Measurements from ENCODE around the gene KCNA3. TPM values are rescaled to one million over a fixed set of nuclear protein-coding genes. Genes with fewer than 3 reads are reported as not detected.

KCNA3 gene
- total and polyA plus RNA-seq, 9 of the 15 experiments (the other 6 are each of a cell fraction or from before 2014, with no cell fraction given) = not detected

- intact Hi-C loops (cut with micrococcal nuclease) (no loop called here), in situ Hi-C loops (cut with MboI) (no loop called here)
- H3K27me3 ChIP-seq (ENCODE audit: control insufficient read depth in 2 of 2, insufficient read depth in 2 of 2, low read length in 2 of 2) = peaks cover 2 to 29% of the 10 kb centered on the region in 2 experiments; a peak in 4 of 5 replicates
- no peaks in the 10 kb centered on the region for H3K4me1 ChIP-seq (replicated peaks in 1 of 2; ENCODE audit: control insufficient read depth in 2 of 2, insufficient read depth in 2 of 2, low read length in 2 of 2)
- ATAC-seq (no peak), DNase-seq (ENCODE audit: extremely low read depth in 1 of 4, low spot score in 3 of 4) (no peak), FAIRE-seq (no peak)
- BruUV-seq (replicated peaks) = no TSS peak
- H3K79me2 ChIP-seq (ENCODE audit: control insufficient read depth, insufficient read depth, low read length) = no peaks in the 10 kb centered on the region
- H3K9me1 ChIP-seq (ENCODE audit: control insufficient read depth, insufficient read depth, low read length) = no peaks in the 10 kb centered on the region
- no peak overlapping the region for H3K27ac ChIP-seq (ENCODE audit: extremely low read depth, low read depth, low read length)
- no peak overlapping the region for H3K9ac ChIP-seq (ENCODE audit: insufficient read depth in 1 of 2, low read depth in 2 of 2, low read length in 2 of 2)
- H4K20me1 ChIP-seq (replicated peaks; ENCODE audit: control insufficient read depth, insufficient read depth, low read length) = no peaks in the 10 kb centered on the region
- H2AFZ ChIP-seq (ENCODE audit: low read depth, low read length) = no peak overlapping the region
- ChIA-PET POLR2A (no interaction called here), CTCF (ENCODE audit: low intra/inter-chr PET ratio) (no interaction called here)
- H3K36me3 ChIP-seq (ENCODE audit: control insufficient read depth, insufficient read depth, low read length) = no peaks in the 10 kb centered on the region
- TF ChIP-seq NUFIP1 (IDR thresholded peaks at IDR 0.05; ENCODE audit: partially characterized antibody) = no peak
- H3K9me3 ChIP-seq (replicated peaks; ENCODE audit: control insufficient read depth, insufficient read depth, low read depth, low read length) = no peaks in the 10 kb centered on the region
- H3K4me3 ChIP-seq = no peak overlapping the region
- H3K4me2 ChIP-seq (ENCODE audit: insufficient read depth, low read length) = no peak overlapping the region
- WGBS (ENCODE audit: insufficient coverage, low coverage, missing lambda C conversion rate) = 0% methylated on average over 5 of the region's 5 CpGs
These were observed 48.1 kb upstream of the KCNA3 start for GRCh38 chr1:110722807-110723206.

DNA sequence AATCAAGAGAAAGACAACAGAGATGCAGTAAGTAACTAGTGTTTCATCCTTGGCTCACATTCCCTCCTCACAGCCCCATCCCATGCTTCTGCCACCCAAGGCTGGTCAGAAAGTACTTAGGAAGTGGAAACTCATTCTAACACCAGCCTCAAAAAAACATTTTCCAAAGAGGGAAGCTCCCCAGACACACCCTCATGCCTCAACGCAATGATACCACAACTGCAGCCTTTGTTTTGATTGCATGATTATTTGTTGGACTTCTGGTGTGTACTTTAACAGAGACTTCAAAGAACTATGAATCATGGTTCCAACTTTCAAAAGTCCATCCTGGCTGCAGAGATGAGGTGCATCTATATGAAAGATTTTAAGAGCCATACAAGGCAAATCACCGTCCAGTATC lies 45.2 kb upstream of the KCNA3 start:
- Histone ChIP-seq H3K4me1 (replicated peaks in 1 of 2; ENCODE audit: control insufficient read depth in 2 of 2, insufficient read depth in 2 of 2, low read length in 2 of 2) (no peaks in the 10 kb centered on the region; a peak in 1 of 5 replicates), H3K36me3 (ENCODE audit: control insufficient read depth, insufficient read depth, low read length) (no peaks in the 10 kb centered on the region), H3K9ac (ENCODE audit: insufficient read depth in 1 of 2, low read depth in 2 of 2, low read length in 2 of 2) (no peak overlapping the region), H3K9me3 (replicated peaks; ENCODE audit: control insufficient read depth, insufficient read depth, low read depth, low read length) (no peaks in the 10 kb centered on the region), H3K79me2 (ENCODE audit: control insufficient read depth, insufficient read depth, low read length) (no peaks in the 10 kb centered on the region), H3K4me3 (no peak overlapping the region), H3K27ac (ENCODE audit: extremely low read depth, low read depth, low read length) (no peak overlapping the region), H4K20me1 (replicated peaks; ENCODE audit: control insufficient read depth, insufficient read depth, low read length) (no peaks in the 10 kb centered on the region), H3K9me1 (ENCODE audit: control insufficient read depth, insufficient read depth, low read length) (no peaks in the 10 kb centered on the region), H2AFZ (ENCODE audit: low read depth, low read length) (no peak overlapping the region), H3K27me3 (ENCODE audit: control insufficient read depth in 2 of 2, insufficient read depth in 2 of 2, low read length in 2 of 2) (peaks cover 2 to 29% of the 10 kb centered on the region in 2 experiments; a peak in 4 of 5 replicates), H3K4me2 (ENCODE audit: insufficient read depth, low read length) (no peak overlapping the region)
- 0% methylated on average over 2 of the region's 2 CpGs for WGBS (ENCODE audit: insufficient coverage, low coverage, missing lambda C conversion rate)
- FAIRE-seq (no peak), DNase-seq (ENCODE audit: extremely low read depth in 1 of 4, low spot score in 3 of 4) (no peak), ATAC-seq (no peak)
- ChIA-PET POLR2A (no interaction called here), CTCF (ENCODE audit: low intra/inter-chr PET ratio) (no interaction called here)
- no TSS peak for BruUV-seq (replicated peaks)
- no peak for TF ChIP-seq MCM5 (IDR thresholded peaks at IDR 0.05; ENCODE audit: low read depth)
- no peak for TF ChIP-seq ZNF609 (CRISPR knock-in tag; IDR thresholded peaks at IDR 0.05; ENCODE audit: borderline replicate concordance)
- no peak for TF ChIP-seq CCAR2 (IDR thresholded peaks at IDR 0.05; ENCODE audit: low read depth, low read length)
- no peak for TF ChIP-seq ZNF41 (CRISPR knock-in tag; conservative IDR thresholded peaks at IDR 0.05)
- intact Hi-C loops (cut with micrococcal nuclease) (no loop called here), in situ Hi-C loops (cut with MboI) (no loop called here)
